Lung (tissue), 12 donors: ENCODE measurements around the gene RAD18. TPM values are rescaled to one million over a fixed set of nuclear protein-coding genes. Genes with fewer than 3 reads are reported as not detected.

Experiments
- ATAC-seq: fragments of 200-7000 bp; cut with Tn5 transposase; one replicate; pipeline ENCODE4 v1.9.1; 2020; ENCODE audit warnings: moderate number of reproducible peaks; ENCODE audit not compliant: insufficient read depth, low FRiP score
- DNase-seq, 3 donors: peaks; one replicate each; pipeline ENCODE4 v3.0.0-alpha.2; 2013 to 2017
- H3K27ac ChIP-seq, 2 donors: one replicate each; pipeline ENCODE4 v1.5.1; 2013; ENCODE audit warnings: mild to moderate bottlenecking in 2 of 2, moderate library complexity in 2 of 2, control low read depth in 1 of 2, inconsistent platforms in 1 of 2, low read depth in 1 of 2, low read length in 1 of 2
- H3K27me3 ChIP-seq, 3 donors: one replicate each; pipeline ENCODE4 v1.5.1; 2013; ENCODE audit warnings: low read length in 2 of 3; ENCODE audit not compliant: control insufficient read depth in 3 of 3, insufficient read depth in 3 of 3
- H3K36me3 ChIP-seq, 4 donors: one replicate each; pipeline ENCODE4 v1.5.1; 2013; ENCODE audit warnings: low read length in 4 of 4, mild to moderate bottlenecking in 1 of 4, moderate library complexity in 1 of 4; ENCODE audit not compliant: control insufficient read depth in 4 of 4, insufficient read depth in 4 of 4
- H3K4me1 ChIP-seq, 5 donors: one replicate each; pipeline ENCODE4 v1.5.1; 2013; ENCODE audit warnings: low read length in 5 of 5, mild to moderate bottlenecking in 2 of 5, moderate library complexity in 1 of 5; ENCODE audit not compliant: control insufficient read depth in 5 of 5, insufficient read depth in 5 of 5
- H3K4me3 ChIP-seq: one replicate; pipeline ENCODE4 v1.5.1; 2013; ENCODE audit warnings: mild to moderate bottlenecking, control low read depth, moderate library complexity
- H3K9ac ChIP-seq, 2 donors: one replicate each; pipeline ENCODE4 v1.5.1; 2013; ENCODE audit warnings: low read length in 2 of 2, control low read depth in 1 of 2; ENCODE audit not compliant: insufficient read depth in 1 of 2
- H3K9me3 ChIP-seq, 4 donors: one replicate each; pipeline ENCODE4 v1.5.1; 2013; ENCODE audit warnings: low read length in 3 of 4, mild to moderate bottlenecking in 1 of 4, moderate library complexity in 1 of 4; ENCODE audit not compliant: control insufficient read depth in 4 of 4, insufficient read depth in 3 of 4
- WGBS, 2 donors: extraction: QIAGEN DNeasy Blood & Tissue Kit; methylation state at CpG; one replicate each; pipeline ENCODE4 v1.1.7; 2013; 5-methylcytosine and 5-hydroxymethylcytosine counted together
- polyA plus RNA-seq, 2 donors: library from polyadenylated mRNA; stranded (reverse); fragments of 200-250 nt; gene quantifications; one replicate each; pipeline ENCODE4 v1.2.1, GENCODE V29; 2013
- total RNA-seq, 2 donors: library from RNA; depleted of rRNA in 1 of 2; stranded (reverse); fragments of >200 nt in 1 of 2; gene quantifications; one replicate each; pipeline ENCODE4 v1.2.1, GENCODE V29; 2014 to 2021
- TF ChIP-seq, protein P1 (sequence below): IDR thresholded peaks from 2 replicates; pipeline ENCODE4 v1.5.1; 2012; ENCODE audit warnings: mild to moderate bottlenecking; ENCODE audit errors: control extremely low read depth, extremely low read depth
- donor health status: control.
- donor health status: control.
- donor health status: Bipolar disorder and iron deficiency.
- donor health status: healthy.
- donor health status: DM: yes; HTN: yes; CAD: no.

RAD18 gene
- total and polyA plus RNA-seq, 4 donors: 2.1 to 23.6 (median 6.3) TPM

DNA sequence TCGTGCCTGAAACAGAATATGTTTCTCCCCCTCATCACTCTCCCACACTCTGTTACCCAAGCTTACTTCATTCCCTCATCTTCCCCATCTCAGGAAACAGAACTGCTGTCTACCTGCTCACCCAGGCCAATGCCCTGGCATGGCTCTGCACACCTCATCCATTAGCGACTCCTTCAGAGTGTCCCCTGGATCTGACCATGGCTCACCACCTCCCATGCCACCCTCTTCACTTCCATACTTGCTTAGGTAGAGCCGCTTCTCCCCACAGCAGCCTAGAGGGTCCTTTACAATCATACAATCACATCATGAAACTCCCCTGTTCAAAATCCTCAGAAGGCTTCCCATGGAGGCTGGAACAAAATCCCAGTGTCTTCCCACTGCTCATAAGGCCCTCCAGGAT is 33.9 kb upstream of the RAD18 start:
- TF ChIP-seq, protein P1, sequence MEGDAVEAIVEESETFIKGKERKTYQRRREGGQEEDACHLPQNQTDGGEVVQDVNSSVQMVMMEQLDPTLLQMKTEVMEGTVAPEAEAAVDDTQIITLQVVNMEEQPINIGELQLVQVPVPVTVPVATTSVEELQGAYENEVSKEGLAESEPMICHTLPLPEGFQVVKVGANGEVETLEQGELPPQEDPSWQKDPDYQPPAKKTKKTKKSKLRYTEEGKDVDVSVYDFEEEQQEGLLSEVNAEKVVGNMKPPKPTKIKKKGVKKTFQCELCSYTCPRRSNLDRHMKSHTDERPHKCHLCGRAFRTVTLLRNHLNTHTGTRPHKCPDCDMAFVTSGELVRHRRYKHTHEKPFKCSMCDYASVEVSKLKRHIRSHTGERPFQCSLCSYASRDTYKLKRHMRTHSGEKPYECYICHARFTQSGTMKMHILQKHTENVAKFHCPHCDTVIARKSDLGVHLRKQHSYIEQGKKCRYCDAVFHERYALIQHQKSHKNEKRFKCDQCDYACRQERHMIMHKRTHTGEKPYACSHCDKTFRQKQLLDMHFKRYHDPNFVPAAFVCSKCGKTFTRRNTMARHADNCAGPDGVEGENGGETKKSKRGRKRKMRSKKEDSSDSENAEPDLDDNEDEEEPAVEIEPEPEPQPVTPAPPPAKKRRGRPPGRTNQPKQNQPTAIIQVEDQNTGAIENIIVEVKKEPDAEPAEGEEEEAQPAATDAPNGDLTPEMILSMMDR: no peak
- no peak for DNase-seq
- Histone ChIP-seq H3K27me3 (no peaks in the 10 kb centered on the region), H3K9ac (no peak overlapping the region), H3K4me3 (no peak overlapping the region), H3K27ac (no peak overlapping the region), H3K9me3 (no peaks in the 10 kb centered on the region), H3K36me3 (peaks cover 0 to 34% (median 9%) of the 10 kb centered on the region in 4 donors), H3K4me1 (peaks cover 0 to 16% (median 0%) of the 10 kb centered on the region in 5 donors)
- 74 to 82% methylated on average over 3 of the region's 3 CpGs for WGBS, 2 donors
- no peak for ATAC-seq

- H3K27me3 ChIP-seq: no peaks in the 10 kb centered on the region
- H3K36me3 ChIP-seq: peaks cover 0 to 36% (median 7%) of the 10 kb centered on the region in 4 donors
- no peak overlapping the region for H3K4me3 ChIP-seq
- 48 to 78% methylated on average over 12 of the region's 12 CpGs for WGBS, 2 donors
- peaks cover 0 to 16% (median 2%) of the 10 kb centered on the region in 5 donors for H3K4me1 ChIP-seq
- ATAC-seq (no peak), DNase-seq (peak; percentile 77 to 90 (median 85))
- TF ChIP-seq, protein P1: no peak
- no peak overlapping the region for H3K27ac ChIP-seq
- no peak overlapping the region for H3K9ac ChIP-seq
- no peaks in the 10 kb centered on the region for H3K9me3 ChIP-seq
These were observed 33.4 kb upstream of the RAD18 start for GRCh38 chr3:8996681-8997121.

DNA sequence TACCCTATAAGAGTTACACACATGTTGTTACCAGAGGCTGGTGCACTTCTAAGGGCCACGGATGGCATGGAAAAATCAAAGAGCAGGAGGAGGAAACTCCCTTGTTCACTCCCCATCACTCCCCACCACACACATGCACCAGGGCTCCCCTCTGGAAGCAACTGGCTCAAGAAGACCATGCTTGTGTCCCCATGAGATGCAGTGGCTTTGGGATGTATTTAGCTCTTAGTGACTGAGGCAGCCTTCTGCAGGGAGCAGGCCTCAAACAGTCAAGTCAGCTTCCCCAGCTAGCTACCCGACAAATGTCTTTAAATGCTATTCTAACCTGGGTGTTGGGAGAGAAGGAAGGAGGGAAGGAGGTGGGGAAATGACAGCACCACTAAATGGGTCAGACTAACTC is 32.9 kb upstream of the RAD18 start:
- Histone ChIP-seq H3K9me3 (no peaks in the 10 kb centered on the region), H3K27me3 (no peaks in the 10 kb centered on the region), H3K4me1 (peaks cover 0 to 19% (median 7%) of the 10 kb centered on the region in 5 donors), H3K4me3 (no peak overlapping the region), H3K27ac (no peak overlapping the region), H3K9ac (no peak overlapping the region), H3K36me3 (peaks cover 0 to 36% (median 9%) of the 10 kb centered on the region in 4 donors)
- no peak for ATAC-seq
- no peak for DNase-seq
- TF ChIP-seq, protein P1: no peak
- 75 to 97% methylated on average over 2 of the region's 2 CpGs for WGBS, 2 donors

GRCh38 chr3:8994226-8994625 is 31.0 kb upstream of the RAD18 start:
- Histone ChIP-seq H3K36me3 (peaks cover 0 to 25% (median 11%) of the 10 kb centered on the region in 4 donors), H3K4me1 (peaks cover 0 to 25% (median 12%) of the 10 kb centered on the region in 5 donors), H3K4me3 (no peak overlapping the region), H3K9ac (no peak overlapping the region), H3K27me3 (no peaks in the 10 kb centered on the region), H3K9me3 (no peaks in the 10 kb centered on the region), H3K27ac (no peak overlapping the region)
- TF ChIP-seq, protein P1: no peak
- ATAC-seq: no peak
- DNase-seq: no peak
- 92 to 96% methylated on average over 15 of the region's 15 CpGs for WGBS, 2 donors
